AG10803 (cell line): ENCODE measurements around the gene CELF1.
A peak's percentile ranks its signal among the peaks of the same experiment; 100 is the strongest.

Experiments
- DNase-seq: peaks from one replicate; pipeline ENCODE4 v3.0.0; 2010; ENCODE audit warnings: low read depth
- H3K4me3 ChIP-seq: 2 replicates; pipeline ENCODE4 v1.5.1; 2011; ENCODE audit warnings: mild to moderate bottlenecking, low read length, control low read depth
- TF ChIP-seq, protein P1 (sequence below): conservative IDR thresholded peaks from 2 replicates; pipeline ENCODE4 v1.5.1; 2011; ENCODE audit warnings: mild to moderate bottlenecking, low read length, control low read depth, inconsistent platforms

CELF1 gene

DNA sequence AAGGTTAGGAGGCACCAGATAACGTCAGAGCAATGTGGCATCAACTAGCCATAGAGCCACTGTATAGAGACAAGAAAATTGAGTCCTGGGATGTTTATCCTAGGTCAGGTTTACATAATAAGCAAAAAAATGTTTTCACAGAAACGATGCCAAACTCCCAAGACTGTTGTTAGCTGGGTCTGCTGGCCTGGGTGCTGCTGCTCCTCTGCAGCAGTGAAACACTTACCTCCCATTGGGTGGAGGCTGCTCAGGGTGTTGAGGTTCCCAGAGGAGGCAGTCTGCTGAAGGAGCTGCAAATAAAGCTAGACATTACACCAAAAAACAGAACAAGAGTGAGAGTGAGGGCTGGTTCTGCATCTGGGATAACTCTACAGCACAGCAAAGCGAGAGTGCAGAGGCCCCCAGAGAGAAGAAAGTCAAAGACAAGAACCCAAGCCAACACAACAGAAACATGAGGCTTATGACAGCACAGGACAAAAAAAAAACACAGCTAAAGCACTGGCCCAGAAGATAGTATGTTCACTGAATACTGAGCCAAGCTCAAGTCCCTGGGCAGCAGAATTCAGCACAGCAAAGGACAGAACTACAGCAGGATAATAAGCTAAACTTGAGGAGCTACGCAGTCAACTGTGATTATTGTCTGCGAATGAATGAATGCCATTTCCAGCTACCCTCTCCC lies 74.1 kb downstream of the CELF1 start:
- no peak overlapping the region for H3K4me3 ChIP-seq
- DNase-seq, result no peak
- TF ChIP-seq, protein P1, sequence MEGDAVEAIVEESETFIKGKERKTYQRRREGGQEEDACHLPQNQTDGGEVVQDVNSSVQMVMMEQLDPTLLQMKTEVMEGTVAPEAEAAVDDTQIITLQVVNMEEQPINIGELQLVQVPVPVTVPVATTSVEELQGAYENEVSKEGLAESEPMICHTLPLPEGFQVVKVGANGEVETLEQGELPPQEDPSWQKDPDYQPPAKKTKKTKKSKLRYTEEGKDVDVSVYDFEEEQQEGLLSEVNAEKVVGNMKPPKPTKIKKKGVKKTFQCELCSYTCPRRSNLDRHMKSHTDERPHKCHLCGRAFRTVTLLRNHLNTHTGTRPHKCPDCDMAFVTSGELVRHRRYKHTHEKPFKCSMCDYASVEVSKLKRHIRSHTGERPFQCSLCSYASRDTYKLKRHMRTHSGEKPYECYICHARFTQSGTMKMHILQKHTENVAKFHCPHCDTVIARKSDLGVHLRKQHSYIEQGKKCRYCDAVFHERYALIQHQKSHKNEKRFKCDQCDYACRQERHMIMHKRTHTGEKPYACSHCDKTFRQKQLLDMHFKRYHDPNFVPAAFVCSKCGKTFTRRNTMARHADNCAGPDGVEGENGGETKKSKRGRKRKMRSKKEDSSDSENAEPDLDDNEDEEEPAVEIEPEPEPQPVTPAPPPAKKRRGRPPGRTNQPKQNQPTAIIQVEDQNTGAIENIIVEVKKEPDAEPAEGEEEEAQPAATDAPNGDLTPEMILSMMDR, result no peak

DNA sequence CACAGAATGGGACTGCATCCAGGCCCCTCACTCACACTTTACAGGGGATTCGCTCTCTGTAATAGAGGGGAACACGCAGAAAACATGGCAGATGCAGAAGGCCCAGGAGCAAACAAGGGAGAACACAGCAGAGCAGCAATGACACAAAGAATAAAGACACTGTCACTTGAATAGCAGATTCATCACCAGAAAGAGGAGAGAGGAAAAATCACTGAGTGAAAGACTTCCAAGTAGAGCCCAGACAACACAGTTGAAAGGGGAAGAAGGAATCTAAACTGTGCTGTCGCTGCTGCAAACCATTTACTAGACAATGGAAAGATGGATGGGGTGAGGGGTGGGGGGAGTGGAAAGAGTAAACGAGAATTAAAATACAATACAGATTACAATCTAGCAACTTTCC lies 75.2 kb downstream of the CELF1 start:
- no peak for DNase-seq
- H3K4me3 ChIP-seq, result no peak overlapping the region
- TF ChIP-seq, protein P1, result no peak

DNA sequence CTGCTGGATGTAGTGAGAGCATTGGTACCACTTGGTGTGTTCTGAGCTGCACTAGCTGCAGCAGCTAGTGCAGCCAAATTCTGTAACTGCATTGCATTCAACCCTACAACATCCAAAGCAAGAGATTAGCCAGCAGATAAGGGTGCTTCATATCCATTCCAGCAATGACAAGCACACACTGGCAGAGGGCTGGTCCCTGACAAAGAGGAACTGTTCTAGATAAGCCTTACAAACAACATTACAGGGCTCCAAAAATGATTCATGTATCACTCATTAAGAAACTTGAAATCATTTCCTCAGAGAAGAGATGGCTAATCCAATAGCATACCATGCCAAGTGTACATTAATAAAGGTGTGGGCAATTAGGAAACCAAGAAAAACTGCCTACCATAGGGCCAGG lies 75.6 kb downstream of the CELF1 start:
- no peak for DNase-seq
- H3K4me3 ChIP-seq, result no peak overlapping the region
- TF ChIP-seq, protein P1, result no peak

DNA sequence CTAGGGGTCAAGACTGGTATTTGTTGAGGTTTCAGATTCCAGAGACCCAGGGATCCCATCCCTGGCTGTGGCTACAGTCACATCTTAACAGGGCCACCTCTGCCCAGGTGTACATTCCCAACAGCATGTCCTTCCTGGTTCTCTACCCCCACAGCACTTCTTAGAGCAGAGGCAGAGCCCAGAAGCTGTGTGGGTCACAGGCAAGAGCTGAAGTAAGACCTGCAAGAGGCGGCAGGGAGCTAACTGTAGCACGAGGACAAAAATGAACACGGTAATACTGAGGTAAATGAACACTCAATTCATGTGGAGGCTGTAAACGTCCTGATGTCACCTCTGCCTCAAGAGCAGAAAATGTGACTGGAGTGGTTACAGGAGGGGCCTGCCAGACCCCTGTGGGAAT lies 82.3 kb downstream of the CELF1 start:
- TF ChIP-seq, protein P1, result no peak
- no peak overlapping the region for H3K4me3 ChIP-seq
- no peak for DNase-seq

DNA sequence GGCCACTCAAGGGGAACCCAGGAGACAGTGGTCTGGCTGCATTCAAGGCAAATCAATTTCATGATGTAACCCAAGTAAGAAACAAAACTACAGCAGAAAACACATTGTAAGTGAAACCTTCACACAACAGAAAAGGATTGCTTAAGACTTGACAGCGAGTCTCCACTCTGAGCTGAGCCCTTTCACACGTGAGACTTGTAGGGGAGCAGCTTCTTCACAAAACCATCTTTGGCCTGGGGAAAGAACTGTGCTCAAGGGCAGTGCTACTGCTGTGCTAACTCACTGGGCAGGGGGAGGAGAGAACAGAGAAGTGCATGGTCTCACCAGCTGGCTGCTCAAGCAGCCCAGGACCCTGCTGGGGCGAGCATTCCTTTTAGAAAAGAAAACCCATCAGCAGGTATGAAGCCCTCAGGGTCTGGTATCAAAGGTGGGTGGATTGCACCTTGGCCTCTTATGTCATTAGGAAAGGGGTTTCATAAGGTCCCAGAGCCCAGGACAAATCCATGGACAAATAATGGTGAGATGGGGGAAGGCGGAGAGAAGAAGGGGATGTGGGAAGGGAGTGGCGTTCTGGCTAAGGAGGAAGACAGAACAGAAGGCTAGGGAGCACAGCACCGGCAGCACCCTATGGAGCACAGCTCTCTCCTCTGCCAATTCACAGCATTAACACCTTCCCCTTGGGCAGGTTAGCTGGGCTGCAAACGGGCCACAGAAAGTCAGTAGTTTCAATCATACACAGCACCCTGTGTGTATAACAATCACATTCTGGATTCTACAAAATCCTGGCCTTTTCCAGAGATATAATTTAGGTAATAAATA lies 83.4 kb downstream of the CELF1 start:
- no peak overlapping the region for H3K4me3 ChIP-seq
- DNase-seq, result peak; percentile 21
- TF ChIP-seq, protein P1, result no peak

DNA sequence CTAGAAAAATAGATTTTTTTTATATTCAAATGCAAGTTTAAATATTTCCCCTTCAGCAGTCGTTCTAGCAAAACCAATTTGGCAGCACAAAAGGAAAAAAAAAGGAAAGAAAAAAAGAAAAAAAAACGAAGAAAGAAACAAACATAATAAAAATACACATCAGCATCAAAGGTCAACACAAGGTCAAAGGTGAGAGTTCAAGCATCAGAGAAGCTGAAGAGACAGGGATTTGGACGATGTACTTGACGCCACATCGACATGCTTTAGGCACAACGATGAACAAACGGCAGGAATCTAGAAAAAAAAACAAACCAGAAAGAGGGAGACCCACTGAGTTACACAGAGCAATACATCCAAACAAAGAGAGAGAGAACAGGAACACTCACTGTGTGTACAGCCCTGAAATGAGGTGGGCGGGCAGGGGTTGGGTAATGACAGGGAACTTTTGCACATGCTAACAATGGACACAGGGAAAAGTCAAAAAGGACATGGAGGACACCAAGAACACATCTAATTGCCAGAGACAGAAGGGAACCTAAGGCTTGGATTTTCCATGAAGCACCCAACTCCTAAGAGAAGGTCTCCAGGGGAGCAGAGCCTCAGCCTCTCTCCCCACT lies 84.2 kb downstream of the CELF1 start:
- DNase-seq, result no peak
- no peak overlapping the region for H3K4me3 ChIP-seq
- TF ChIP-seq, protein P1, result no peak
